ACC112 (cell line): ENCODE data around the gene ACAP2.
"Not testable (repeated sequence)": the region's sequence is repeated elsewhere in the genome, so short reads cannot be mapped to it uniquely, and the experiment has no call there.

Experiments
- H2AFZ ChIP-seq: fragments of 200-600 bp; sonication (generic); one replicate; pipeline ENCODE4 v1.6.0; 2017; ENCODE audit warnings: antibody characterized with exemption, low read length; ENCODE audit not compliant: unreplicated experiment
- H3K27ac ChIP-seq: fragments of 200-600 bp; sonication (generic); 2 replicates; pipeline ENCODE4 v1.5.1; 2014; ENCODE audit warnings: low read depth, mild to moderate bottlenecking, antibody characterized with exemption, low read length, moderate library complexity
- H3K27me3 ChIP-seq: fragments of 200-600 bp; sonication (generic); 2 replicates; pipeline ENCODE4 v1.6.1; 2014; ENCODE audit warnings: mild to moderate bottlenecking, antibody characterized with exemption, low read length, moderate library complexity, mixed read lengths; ENCODE audit not compliant: insufficient read depth
- H3K36me3 ChIP-seq: fragments of 200-600 bp; sonication (generic); 2 replicates; pipeline ENCODE4 v1.6.1; 2016; ENCODE audit warnings: mild to moderate bottlenecking, antibody characterized with exemption, low read length, moderate library complexity, mixed read lengths; ENCODE audit not compliant: insufficient read depth
- H3K4me1 ChIP-seq: fragments of 200-600 bp; sonication (generic); one replicate; pipeline ENCODE4 v1.6.1; 2016; ENCODE audit warnings: low read length, mixed read lengths; ENCODE audit not compliant: insufficient read depth, unreplicated experiment, control insufficient read depth
- H3K4me3 ChIP-seq: fragments of 200-600 bp; sonication (generic); 2 replicates; pipeline ENCODE4 v1.5.1; 2014; ENCODE audit warnings: mild to moderate bottlenecking, low read depth, low read length
- H3K79me2 ChIP-seq: fragments of 200-600 bp; sonication (generic); one replicate; pipeline ENCODE4 v1.6.0; 2016; ENCODE audit warnings: low read length; ENCODE audit not compliant: control insufficient read depth, unreplicated experiment, insufficient read depth

The ACAP2 gene

DNA sequence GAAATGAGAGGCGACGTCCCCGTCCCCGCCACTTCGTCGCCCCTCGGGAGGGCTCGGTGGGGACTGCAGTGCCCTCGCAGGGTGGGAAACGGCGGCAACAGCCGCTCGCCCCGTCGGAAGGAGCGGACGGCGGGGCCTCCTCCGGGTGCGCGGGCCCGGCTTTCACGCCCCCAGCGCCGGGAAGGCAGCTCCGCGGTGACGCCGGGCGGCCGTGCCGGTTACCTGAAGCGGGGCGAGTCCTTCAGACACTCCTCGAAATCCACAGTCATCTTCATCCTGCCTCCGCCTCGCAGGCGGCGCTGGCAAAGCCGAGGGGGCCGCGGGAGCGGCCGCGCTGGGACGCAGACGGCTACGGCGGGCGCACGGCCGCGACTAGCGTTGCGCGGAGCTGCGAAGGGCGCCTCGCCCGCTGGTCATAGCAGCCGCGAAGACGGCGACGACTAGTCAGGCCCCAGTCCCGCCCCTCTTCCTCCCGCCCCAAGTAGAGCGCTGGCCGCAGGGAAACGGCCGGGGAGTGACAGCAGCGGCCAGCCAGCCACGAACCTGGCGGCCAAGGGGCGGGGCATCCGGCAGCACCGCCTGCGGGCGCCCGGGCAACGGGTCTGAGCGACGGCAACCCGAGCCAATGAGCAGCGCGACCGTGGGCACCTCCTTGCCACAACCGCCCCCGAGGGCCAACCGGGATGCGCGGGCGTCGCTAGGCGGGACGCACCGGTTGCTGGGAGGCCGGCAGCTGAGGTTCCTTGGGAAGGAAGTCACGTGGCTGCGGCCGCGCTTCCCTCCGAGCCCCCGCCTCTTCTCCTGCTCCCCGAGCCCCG lies at the start of gene ACAP2:
TSS of gene ACAP2 (minus strand) at position 448 of the 818 bp plus-strand sequence. CDS start at position 275, 173 bp downstream.
- Histone ChIP-seq H3K4me1 (peaks cover 18% of the 10 kb centered on the region), H3K36me3 (no peaks in the 10 kb centered on the region), H3K27ac (peak within 1 kb of the TSS; percentile 67)

DNA sequence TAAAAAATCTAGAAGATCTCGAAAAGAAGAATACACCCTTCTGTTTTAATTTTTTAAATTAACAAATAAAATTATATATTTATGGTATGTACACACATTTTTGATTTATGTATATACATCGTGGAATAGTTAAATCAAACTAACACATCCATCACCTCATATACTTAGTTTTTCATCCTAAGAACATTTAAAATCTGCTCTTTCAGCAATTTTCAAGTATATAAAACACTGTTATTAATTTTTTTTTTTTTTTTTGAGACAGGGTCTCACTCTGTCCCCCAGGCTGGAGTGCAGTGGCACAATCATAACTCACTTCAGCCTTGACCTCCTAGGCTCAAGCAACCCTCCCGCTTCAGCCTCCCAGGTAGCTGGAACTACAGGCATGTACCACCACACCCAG lies 32.8 kb upstream of the ACAP2 start:
- H3K4me1 ChIP-seq = no peaks in the 10 kb centered on the region
- H3K27me3 ChIP-seq = peaks cover 18% of the 10 kb centered on the region
- no peak overlapping the region for H3K4me3 ChIP-seq
- no peaks in the 10 kb centered on the region for H3K79me2 ChIP-seq
- H3K36me3 ChIP-seq = no peaks in the 10 kb centered on the region
- H3K27ac ChIP-seq = no peak overlapping the region
- no peak overlapping the region for H2AFZ ChIP-seq

More for the DNA sequence above, at the start of gene ACAP2:
- Histone ChIP-seq H3K27me3 (no peaks in the 10 kb centered on the region), H3K79me2 (peaks cover 49% of the 10 kb centered on the region), H3K4me3 (peak within 1 kb of the TSS; percentile 98), H2AFZ (peak within 1 kb of the TSS; percentile 90)

GRCh38 chr3:195475116-195475515 lies 32.3 kb upstream of the ACAP2 start:
- H3K36me3 ChIP-seq, H2AFZ ChIP-seq, H3K27ac ChIP-seq, H3K4me3 ChIP-seq, H3K4me1 ChIP-seq, H3K79me2 ChIP-seq: not testable (repeated sequence)
- H3K27me3 ChIP-seq = peaks cover 18% of the 10 kb centered on the region

GRCh38 chr3:195468841-195469240 lies 26.0 kb upstream of the ACAP2 start:
- no peaks in the 10 kb centered on the region for H3K27me3 ChIP-seq
- H3K4me1 ChIP-seq = no peaks in the 10 kb centered on the region
- H3K79me2 ChIP-seq = no peaks in the 10 kb centered on the region
- no peak overlapping the region for H2AFZ ChIP-seq
- H3K27ac ChIP-seq = no peak overlapping the region
- no peaks in the 10 kb centered on the region for H3K36me3 ChIP-seq
- H3K4me3 ChIP-seq = no peak overlapping the region

DNA sequence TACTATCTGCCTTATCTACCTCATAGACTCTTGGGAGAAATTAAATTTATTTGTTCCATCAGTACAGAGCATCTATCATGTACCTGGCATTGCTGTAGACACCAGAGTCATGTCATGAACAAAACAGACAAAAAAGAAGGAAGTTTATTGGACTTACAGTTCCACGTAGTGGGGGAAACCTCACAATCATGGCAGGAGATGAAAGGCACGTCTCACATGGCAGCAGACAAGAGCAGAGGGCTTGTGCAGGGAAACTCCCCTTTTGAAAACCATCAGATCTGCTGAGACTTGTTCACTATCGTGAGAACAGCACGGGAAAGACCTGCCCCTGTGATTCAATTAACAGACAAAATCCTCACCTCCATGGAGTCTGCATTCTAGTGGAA lies 25.6 kb upstream of the ACAP2 start:
- no peak overlapping the region for H2AFZ ChIP-seq
- no peak overlapping the region for H3K27ac ChIP-seq
- no peaks in the 10 kb centered on the region for H3K27me3 ChIP-seq
- H3K79me2 ChIP-seq = no peaks in the 10 kb centered on the region
- H3K4me1 ChIP-seq = no peaks in the 10 kb centered on the region
- H3K4me3 ChIP-seq = no peak overlapping the region
- H3K36me3 ChIP-seq = no peaks in the 10 kb centered on the region

DNA sequence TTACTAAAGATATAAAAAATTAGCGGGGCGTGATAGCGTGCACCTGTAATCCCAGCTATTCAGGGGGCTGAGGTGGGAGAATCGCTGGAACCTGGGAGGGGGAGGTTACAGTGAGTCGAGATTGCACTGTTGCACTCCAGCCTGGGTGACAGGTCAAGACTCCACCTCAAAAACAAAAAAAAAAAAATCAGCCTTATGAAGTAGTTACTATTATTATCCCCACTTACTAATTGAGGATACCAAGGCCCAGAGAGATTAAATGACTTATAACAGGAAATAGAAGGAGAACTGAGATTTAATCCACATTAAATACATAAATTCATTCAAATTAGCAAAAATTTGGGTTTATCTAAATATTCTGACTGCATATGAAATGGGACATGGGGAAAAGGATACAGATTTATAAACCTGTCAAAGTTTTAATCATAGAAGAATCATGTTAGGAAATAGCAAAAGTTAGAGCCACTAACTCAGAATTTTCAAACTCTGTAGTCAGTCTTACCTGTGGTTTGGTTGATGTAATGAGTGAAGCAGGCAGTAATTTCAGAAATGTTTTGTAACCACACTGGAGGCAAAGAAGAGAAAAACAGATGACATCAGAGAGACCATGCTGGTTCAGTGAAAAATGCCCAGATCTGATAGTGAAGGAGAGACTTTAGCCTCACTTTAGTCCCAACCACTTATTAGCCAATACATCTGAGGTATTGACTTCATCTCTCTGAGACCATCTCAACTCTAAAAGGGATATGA lies 25.0 kb upstream of the ACAP2 start:
- no peak overlapping the region for H2AFZ ChIP-seq

GRCh38 chr3:195466251-195466650 lies 23.4 kb upstream of the ACAP2 start:
- H3K79me2 ChIP-seq = no peaks in the 10 kb centered on the region
- no peaks in the 10 kb centered on the region for H3K4me1 ChIP-seq
- H3K27me3 ChIP-seq = no peaks in the 10 kb centered on the region
- H2AFZ ChIP-seq = no peak overlapping the region
- H3K36me3 ChIP-seq = no peaks in the 10 kb centered on the region
- H3K4me3 ChIP-seq = no peak overlapping the region
- no peak overlapping the region for H3K27ac ChIP-seq

More for the DNA sequence above, 25.0 kb upstream of the ACAP2 start:
- no peaks in the 10 kb centered on the region for H3K27me3 ChIP-seq
- no peaks in the 10 kb centered on the region for H3K4me1 ChIP-seq
- no peaks in the 10 kb centered on the region for H3K79me2 ChIP-seq
- no peaks in the 10 kb centered on the region for H3K36me3 ChIP-seq
- H3K27ac ChIP-seq = no peak overlapping the region
- no peak overlapping the region for H3K4me3 ChIP-seq

GRCh38 chr3:195462922-195463321 lies 20.1 kb upstream of the ACAP2 start:
- not testable (repeated sequence) for H3K27me3 ChIP-seq, H3K27ac ChIP-seq, H3K4me1 ChIP-seq, H3K36me3 ChIP-seq, H3K4me3 ChIP-seq, H2AFZ ChIP-seq, H3K79me2 ChIP-seq

DNA sequence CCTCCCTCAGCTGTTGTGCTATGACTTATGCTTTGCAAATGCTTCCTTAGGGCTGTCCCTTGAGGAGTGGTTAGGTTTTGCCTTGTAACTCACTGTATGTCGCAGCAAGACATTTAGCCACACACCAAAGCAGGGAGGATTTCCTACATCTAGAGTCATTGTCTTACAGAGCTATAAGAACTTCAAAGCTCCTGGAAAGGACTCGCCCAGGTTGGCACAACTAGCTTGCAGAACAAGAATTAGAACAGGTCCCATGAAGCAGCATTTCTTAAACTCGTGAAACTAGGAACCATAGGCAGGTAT lies 19.4 kb upstream of the ACAP2 start:
- Histone ChIP-seq H3K36me3 (no peaks in the 10 kb centered on the region), H3K4me1 (no peaks in the 10 kb centered on the region), H3K79me2 (no peaks in the 10 kb centered on the region), H3K27ac (no peak overlapping the region), H3K27me3 (no peaks in the 10 kb centered on the region), H2AFZ (no peak overlapping the region), H3K4me3 (no peak overlapping the region)

- Histone ChIP-seq H3K36me3 (no peaks in the 10 kb centered on the region), H3K4me3 (no peak overlapping the region), H3K27ac (no peak overlapping the region), H3K27me3 (no peaks in the 10 kb centered on the region), H2AFZ (no peak overlapping the region), H3K79me2 (no peaks in the 10 kb centered on the region), H3K4me1 (no peaks in the 10 kb centered on the region)
Measured at GRCh38 chr3:195461594-195462307, 18.9 kb upstream of the ACAP2 start.
